HG03135 (cell line): Measurements from ENCODE around the gene RAP2B.
"Not testable (repeated sequence)": the region's sequence is repeated elsewhere in the genome, so short reads cannot be mapped to it uniquely, and the experiment has no call there.

Source experiments
- ATAC-seq: cut with Tn5 transposase; IDR thresholded peaks from one replicate; pipeline ENCODE4 v1.9.1; 2021; ENCODE audit warnings: mild to moderate bottlenecking, moderate library complexity; ENCODE audit not compliant: unreplicated experiment

Gene RAP2B

GRCh38 chr3:153192327-153192726, 30.3 kb downstream of the RAP2B start:
- ATAC-seq = no peak

- ATAC-seq = not testable (repeated sequence)
These were observed 31.9 kb downstream of the RAP2B start for GRCh38 chr3:153193786-153194476.

GRCh38 chr3:153195349-153195879, 33.4 kb downstream of the RAP2B start:
- ATAC-seq = no peak

GRCh38 chr3:153209596-153209995, 47.6 kb downstream of the RAP2B start:
- no peak for ATAC-seq

- ATAC-seq = no peak
These were observed 48.1 kb downstream of the RAP2B start for GRCh38 chr3:153210146-153210545.

DNA sequence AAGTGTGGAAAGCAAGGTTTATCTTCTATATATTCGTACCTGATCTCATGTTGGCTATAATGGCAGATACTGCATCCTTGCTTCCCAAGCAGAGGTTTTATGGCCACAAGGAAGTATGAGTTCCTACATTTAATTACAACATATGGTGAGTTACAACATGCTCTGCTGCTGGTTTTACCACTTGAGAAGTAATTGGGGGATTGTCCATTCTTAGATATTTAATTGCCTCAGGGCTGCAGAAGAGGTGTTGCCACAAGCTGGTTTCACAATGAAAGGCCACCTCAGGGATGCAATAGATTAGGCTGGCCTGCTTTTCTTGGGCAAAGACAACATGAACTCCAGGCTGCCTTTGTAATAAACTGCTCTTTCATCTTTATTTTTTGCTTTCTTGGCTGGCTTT, 48.6 kb downstream of the RAP2B start:
- ATAC-seq = no peak

- ATAC-seq = no peak
These were observed 53.5 kb downstream of the RAP2B start for GRCh38 chr3:153215497-153215896.

GRCh38 chr3:153215966-153216365, 53.9 kb downstream of the RAP2B start:
- ATAC-seq = no peak

- no peak for ATAC-seq
These were observed 54.9 kb downstream of the RAP2B start for GRCh38 chr3:153216928-153217327.

- no peak for ATAC-seq
These were observed 57.1 kb downstream of the RAP2B start for GRCh38 chr3:153219146-153219545.
